Activated CD8-positive, alpha-beta memory T cell treated with anti-CD3 and anti-CD28 coated beads for 36 hours (primary cell): ENCODE measurements around the gene SPATA13. TPM values are rescaled to one million over a fixed set of nuclear protein-coding genes. Genes with fewer than 3 reads are reported as not detected.
"Not testable (repeated sequence)": the region's sequence is repeated elsewhere in the genome, so short reads cannot be mapped to it uniquely, and the experiment has no call there.

Source experiments
- CTCF ChIA-PET: fragments of 350-600 bp; sonication (Branson Sonifier 250); formaldehyde crosslinking; loops from one replicate; lab custom pipeline; 2021; ENCODE audit warnings: antibody characterized with exemption; lab: Charles Lee
- POLR2A ChIA-PET: fragments of 350-600 bp; sonication (Branson Sonifier 250); formaldehyde crosslinking; loops from one replicate; lab custom pipeline; 2021; ENCODE audit warnings: antibody characterized with exemption; lab: Charles Lee
- total RNA-seq, 2 experiments: library from RNA; stranded (reverse); gene quantifications; one replicate each; pipeline ENCODE4 v1.2.3, GENCODE V29; 2021

SPATA13 gene
- total RNA-seq, 2 experiments from 2014 or later, result 54.7 TPM

- POLR2A ChIA-PET, result no interaction called here
- CTCF ChIA-PET, result interaction anchor here (0.6 kb wide), 1 partner anchor 71 kb away, joined by 4 read pairs; no protein-coding TSS in a partner anchor
These were observed 188.4 kb downstream of the SPATA13 start for GRCh38 chr13:24348797-24349515.

GRCh38 chr13:24349778-24350664 is 189.5 kb downstream of the SPATA13 start:
- POLR2A ChIA-PET, result not testable (repeated sequence)
- CTCF ChIA-PET, result interaction anchor here (0.6 kb wide), 1 partner anchor 73 kb away, joined by 4 read pairs; no protein-coding TSS in a partner anchor

DNA sequence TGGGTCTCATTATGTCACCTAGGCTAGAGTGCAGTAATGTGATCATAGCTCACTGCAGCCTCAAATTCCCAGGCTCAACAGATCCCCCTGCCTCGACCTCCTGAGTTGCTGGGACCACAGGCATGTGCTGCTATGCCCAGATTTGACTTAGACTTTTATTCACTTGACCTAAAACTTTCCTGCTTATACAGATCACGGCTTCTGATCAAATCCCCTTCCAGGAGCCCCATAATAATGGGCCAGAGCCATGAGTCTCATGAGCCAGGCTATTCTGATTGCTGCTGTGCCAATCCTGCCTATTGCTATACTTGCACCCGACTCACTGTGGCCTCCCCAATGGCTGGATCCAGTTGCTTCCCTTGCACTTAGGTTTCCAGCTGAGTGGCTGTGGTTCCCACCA is 190.9 kb downstream of the SPATA13 start:
- ChIA-PET POLR2A (no interaction called here), CTCF (no interaction called here)

- CTCF ChIA-PET, result no interaction called here
- POLR2A ChIA-PET, result no interaction called here
These were observed 193.2 kb downstream of the SPATA13 start for GRCh38 chr13:24353736-24354135.

- ChIA-PET CTCF (no interaction called here), POLR2A (no interaction called here)
These were observed 194.6 kb downstream of the SPATA13 start for GRCh38 chr13:24355103-24355502.

GRCh38 chr13:24356270-24356669 is 195.8 kb downstream of the SPATA13 start:
- POLR2A ChIA-PET, result no interaction called here
- CTCF ChIA-PET, result no interaction called here

Other genes with a start within 250 kb of the SPATA13 start
- not detected for gene C1QTNF9, start 148.9 kb downstream of the SPATA13 start, total RNA-seq